Prostate gland (tissue), 2 donors: ENCODE measurements around the gene EHBP1.

ENCODE experiments used
- CTCF ChIP-seq, 4 experiments: fragments of 200-600 bp in 2 of 4; fragments of 450-650 bp in 2 of 4; sonication (generic) in 2 of 4; IDR thresholded peaks; 1 replicate in 3 of 4; 2 replicates in 1 of 4; pipeline ENCODE4 v1.5.1; 2016 to 2019; ENCODE audit warnings: antibody characterized with exemption in 4 of 4, mild to moderate bottlenecking in 2 of 4, moderate library complexity in 2 of 4
- POLR2A ChIP-seq: fragments of 450-650 bp; IDR thresholded peaks from one replicate; pipeline ENCODE4 v1.6.1; 2016; ENCODE audit warnings: antibody characterized with exemption, mild to moderate bottlenecking
- POLR2AphosphoS5 ChIP-seq: sonication (generic); formaldehyde crosslinking; IDR thresholded peaks from one replicate; pipeline ENCODE4 v1.6.1; 2017; ENCODE audit warnings: antibody characterized with exemption

DNA sequence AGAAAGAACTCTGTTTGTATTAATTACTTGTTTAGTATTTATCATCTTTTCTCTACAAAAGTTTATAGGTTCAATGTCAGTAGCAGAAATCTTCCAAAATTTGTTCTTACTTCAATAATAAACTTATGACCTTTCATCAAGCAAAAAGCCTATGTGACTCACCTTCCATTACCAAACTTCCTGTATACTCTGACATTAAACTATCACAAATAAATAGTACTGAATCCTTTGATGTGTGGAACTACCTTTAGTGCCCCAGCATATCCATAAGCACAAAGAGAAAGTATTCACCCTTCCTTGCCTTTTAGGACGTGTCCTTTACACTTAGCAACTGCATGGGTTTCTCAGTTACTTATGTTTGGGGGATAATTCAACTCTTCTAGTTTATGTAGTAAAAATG lies 166.0 kb downstream of the EHBP1 start:
- TF ChIP-seq CTCF (IDR thresholded peaks at IDR 0.05) = no peak
- no peak for TF ChIP-seq POLR2AphosphoS5
- no peak for TF ChIP-seq POLR2A
